T-helper 1 cell treated with Interleukin-12 subunit alpha and Interleukin-12 subunit beta and Interleukin-4 antibody, amounts not matched to agents 30 ng/mL and 1 ng/mL, for 36 hours (primary cell): ENCODE measurements around the gene OR2S2. TPM values are rescaled to one million over a fixed set of nuclear protein-coding genes. Genes with fewer than 3 reads are reported as not detected.
"Not testable (repeated sequence)": the region's sequence is repeated elsewhere in the genome, so short reads cannot be mapped to it uniquely, and the experiment has no call there.

ENCODE experiments used
- intact Hi-C: fragments of 100-400 bp; cut with micrococcal nuclease; formaldehyde crosslinking; loops from one replicate; pipeline ENCODE4 v1.15.1; 2024
- total RNA-seq: library from RNA; stranded (reverse); gene quantifications from 2 replicates; pipeline ENCODE4 v1.2.3, GENCODE V29; 2022

Gene OR2S2
- total RNA-seq, 1 donor from 2014 or later = not detected

DNA sequence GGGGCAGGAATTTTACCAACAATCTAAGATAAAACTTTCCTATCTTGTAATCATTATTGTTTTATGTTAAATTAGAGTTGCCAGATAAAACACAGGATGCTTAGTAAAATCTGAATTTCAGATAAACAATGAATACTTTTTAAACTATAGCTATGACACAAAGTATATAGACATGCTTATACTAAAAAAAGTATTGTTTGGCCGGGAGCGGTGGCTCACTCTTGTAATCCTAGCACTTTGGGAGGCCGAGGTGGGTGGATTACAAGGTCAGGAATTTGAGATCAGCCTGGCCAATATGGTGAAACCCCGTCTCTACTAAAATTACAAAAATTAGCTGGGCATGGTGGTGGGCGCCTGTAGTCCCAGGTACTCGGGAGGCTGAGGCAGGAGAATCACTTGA, 23.9 kb downstream of the OR2S2 start:
- intact Hi-C loops = not testable (repeated sequence)

DNA sequence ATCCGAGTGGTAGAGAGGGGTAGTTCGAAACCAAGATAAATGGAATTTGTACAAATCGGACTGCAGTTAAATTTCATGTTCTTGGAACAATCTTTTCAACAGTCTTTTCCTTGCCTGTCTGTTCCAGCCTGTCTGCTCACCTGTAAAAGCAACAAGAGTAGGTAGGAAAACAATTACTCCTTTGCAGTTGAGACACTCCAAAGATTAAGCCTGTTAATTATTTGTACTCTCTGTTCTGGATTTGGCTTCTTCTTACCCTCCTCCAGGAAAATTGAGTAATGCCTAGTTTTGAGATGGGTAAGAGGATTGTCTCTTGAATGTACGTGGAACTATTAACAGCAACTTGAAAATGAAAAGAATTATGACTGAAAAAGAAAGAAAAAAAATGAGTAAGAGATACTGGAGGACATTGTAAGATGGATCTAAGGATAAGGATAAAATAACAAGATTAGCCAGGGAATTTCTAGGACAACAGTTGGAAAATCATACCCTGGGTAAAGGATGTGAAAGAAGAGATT, 24.3 kb downstream of the OR2S2 start:
- intact Hi-C loops = no loop called here

DNA sequence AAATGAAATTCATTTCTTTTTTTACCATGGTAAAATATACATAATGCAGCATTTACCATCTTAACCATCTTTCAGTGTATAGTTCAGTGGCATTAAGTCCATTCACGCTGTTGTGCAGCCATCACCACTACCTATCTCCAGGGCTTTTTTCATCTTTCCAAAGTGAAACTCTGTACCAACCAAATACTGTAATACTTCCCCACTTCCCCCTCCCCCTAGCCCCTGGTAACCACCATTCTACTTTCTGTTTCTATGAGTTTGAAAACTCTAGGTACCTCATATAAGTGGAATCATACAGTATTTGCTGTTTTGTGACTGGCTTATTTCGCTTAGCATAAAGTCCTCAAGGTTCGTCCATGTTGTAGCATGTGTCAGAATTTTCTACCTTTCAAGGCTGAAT, 25.2 kb downstream of the OR2S2 start:
- intact Hi-C loops = no loop called here

- intact Hi-C loops = no loop called here
Measured at GRCh38 chr9:35930989-35931388, 27.0 kb downstream of the OR2S2 start.

DNA sequence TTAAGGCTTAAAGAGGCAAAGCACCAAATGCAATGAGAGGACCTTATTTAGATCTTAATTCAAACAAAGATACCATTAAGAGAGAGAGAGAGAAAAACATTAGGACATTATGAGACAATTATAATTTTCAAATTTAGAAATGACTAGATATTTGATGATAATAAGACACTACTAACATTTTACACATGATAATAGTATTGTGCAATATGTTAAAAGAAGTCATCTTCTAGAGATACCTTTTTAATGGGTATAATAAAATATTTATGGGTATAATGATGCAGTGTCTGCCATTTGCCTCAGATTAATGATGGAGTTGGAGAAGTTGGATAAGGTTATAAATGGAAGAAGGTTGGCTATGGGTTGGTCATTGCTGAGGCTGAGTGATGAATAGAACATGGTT, 27.4 kb downstream of the OR2S2 start:
- intact Hi-C loops = no loop called here

DNA sequence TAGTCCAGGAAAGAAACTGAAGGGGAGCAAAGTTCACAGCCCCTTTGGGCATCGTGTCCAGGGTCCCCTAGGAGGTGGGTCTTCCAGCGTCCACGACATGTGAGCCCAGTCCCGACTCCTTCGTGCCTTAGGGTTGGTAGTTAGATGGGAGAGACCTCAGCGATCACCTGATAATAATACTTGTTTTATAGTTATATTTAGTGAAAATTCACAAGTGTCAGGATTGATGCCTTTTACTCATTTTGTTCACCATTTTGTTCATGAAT, 28.6 kb downstream of the OR2S2 start:
- intact Hi-C loops = no loop called here

GRCh38 chr9:35928591-35929452, 29.1 kb downstream of the OR2S2 start:
- intact Hi-C loops = no loop called here

GRCh38 chr9:35923927-35924763, 33.8 kb downstream of the OR2S2 start:
- intact Hi-C loops = no loop called here

DNA sequence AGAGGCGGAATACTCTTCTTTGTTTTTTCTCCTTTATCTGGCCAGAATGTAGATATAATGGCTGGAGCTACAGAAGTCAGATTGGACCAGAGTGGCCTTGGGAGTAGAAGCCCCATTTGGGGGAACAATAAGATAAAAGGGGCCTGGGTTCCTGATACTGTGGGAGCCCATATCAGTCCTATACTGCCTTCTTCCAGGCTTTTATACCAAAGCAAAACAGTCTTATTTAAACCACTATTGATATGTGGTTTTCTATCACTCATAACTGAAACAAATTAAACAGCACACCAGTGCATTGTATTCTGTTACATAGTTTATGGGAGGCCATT, 34.4 kb downstream of the OR2S2 start:
- intact Hi-C loops = no loop called here

- intact Hi-C loops = no loop called here
Measured at GRCh38 chr9:35920051-35920620, 37.8 kb downstream of the OR2S2 start.

GRCh38 chr9:35919212-35920008, 38.5 kb downstream of the OR2S2 start:
- intact Hi-C loops = no loop called here

DNA sequence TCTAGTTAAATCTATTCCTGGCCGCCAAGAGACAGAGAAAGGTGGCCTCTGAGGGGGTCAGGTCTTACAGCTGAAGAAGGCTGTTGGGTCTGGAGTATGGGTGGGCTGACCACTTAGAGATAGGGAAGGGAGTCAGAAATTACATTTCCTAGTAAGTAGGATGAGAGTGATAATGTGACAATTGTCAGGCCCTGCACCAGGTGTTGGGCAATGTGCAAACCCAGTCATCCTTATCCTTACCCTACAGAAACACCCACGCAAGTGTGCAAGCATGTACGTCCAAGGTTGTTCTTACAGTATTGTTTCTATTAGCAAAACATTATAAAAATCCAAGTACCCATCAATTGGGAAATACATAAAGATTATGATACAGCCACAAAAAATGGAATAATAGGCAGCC, 39.2 kb downstream of the OR2S2 start:
- intact Hi-C loops = no loop called here

- intact Hi-C loops = no loop called here
Measured at GRCh38 chr9:35917261-35917660, 40.7 kb downstream of the OR2S2 start.

DNA sequence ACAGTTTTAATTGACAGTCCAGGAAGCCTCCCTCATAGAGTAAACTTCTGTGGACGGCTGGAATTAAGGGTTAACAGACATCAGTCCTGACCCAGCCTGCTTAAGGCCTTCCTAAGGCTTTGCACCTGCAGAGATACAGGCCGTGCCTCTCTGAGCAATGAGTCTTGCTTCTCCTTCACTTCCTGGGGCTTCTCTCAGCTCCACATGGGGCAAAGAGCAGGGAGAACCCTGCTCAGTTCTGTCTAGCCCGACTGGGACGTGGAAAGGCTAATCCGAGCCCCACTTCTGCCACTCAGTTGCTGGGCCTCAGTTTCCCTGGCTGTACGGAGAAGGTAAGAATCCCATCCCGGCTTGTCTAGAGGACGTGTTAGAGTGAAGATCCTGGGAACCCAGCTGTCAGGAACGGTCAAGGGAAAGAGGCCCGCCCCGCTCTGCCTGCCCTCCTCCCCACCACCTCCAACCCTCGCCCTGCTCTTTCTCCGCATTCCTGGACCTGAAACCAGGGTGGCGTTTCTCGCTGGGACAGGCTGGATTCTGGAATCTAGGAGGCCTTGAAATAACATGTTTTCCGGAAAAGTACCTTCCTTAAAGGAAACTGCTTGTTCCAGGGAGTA, 42.2 kb downstream of the OR2S2 start:
- intact Hi-C loops = no loop called here

GRCh38 chr9:35914301-35914807, 43.6 kb downstream of the OR2S2 start:
- intact Hi-C loops = no loop called here

DNA sequence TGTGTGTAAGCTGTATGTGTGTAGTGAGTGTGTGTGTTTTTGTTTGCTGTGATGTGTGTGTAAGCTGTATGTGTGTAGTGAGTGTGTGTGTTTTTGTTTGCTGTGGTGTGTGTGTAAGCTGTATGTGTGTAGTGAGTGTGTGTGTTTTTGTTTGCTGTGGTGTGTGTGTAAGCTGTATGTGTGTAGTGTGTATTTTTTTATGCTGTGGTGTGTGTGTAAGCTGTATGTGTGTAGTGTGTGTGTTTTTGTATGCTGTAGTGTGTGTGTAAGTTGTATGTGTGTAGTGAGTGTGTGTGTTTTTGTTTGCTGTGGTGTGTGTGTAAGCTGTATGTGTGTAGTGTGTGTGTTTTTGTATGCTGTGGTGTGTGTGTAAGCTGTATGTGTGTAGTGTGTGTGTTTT, 44.5 kb downstream of the OR2S2 start:
- intact Hi-C loops = not testable (repeated sequence)

- intact Hi-C loops = no loop called here
Measured at GRCh38 chr9:35912791-35913400, 45.1 kb downstream of the OR2S2 start.

GRCh38 chr9:35911690-35912089, 46.3 kb downstream of the OR2S2 start:
- intact Hi-C loops = loop anchor here (1.0 kb wide), 2 partner anchors 8 to 175 kb away; no protein-coding TSS in a partner anchor

DNA sequence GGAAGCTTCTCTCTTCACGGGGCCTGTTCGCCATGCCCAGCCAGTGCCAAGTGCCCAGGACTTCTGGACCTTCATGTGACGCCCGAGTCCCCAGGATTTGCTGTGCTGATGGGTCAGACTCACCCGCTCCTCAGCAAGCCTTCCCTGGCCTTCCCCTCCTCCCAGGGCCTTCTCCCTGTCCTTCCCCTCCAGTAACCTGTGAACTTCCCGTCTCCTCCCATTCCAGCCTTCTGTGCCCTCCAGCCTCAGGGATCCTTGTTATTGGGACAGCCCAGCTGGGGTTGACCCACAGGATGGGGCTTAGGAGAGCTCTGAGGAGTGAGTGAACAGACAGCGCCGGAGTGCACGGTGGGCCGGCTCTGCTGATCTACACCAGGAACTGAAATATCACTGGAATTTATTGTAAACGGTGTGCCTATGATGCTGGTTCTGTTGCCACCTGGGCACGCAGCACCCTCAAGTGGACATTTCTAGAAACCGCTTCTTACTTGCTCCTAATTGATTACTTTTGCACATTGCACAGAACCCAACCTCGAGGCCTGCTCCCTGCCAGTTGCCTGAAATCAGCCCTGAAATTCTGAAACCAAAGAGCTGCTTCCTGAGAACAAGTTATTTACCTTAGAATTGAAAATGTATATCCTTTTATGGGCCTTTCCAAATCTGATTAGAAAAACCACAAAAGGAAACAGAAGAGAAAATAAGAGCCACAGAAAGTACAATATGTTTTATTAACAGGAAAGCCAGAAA, 47.2 kb downstream of the OR2S2 start:
- intact Hi-C loops = loop anchor here (1.0 kb wide), 2 partner anchors 7 to 174 kb away; no protein-coding TSS in a partner anchor
